Activated CD4-positive, alpha-beta T cell treated with anti-CD3 and anti-CD28 coated beads, Interleukin-2, amount 50 U/mL, for 48 hours (primary cell): Measurements from ENCODE around the gene ZC3H12D.
"Not testable (repeated sequence)": the region's sequence is repeated elsewhere in the genome, so short reads cannot be mapped to it uniquely, and the experiment has no call there.

Experiments used
- DNase-seq, 2 experiments: peaks; one replicate each; pipeline ENCODE4 v3.0.0-alpha.2; 2020

Gene ZC3H12D

DNA sequence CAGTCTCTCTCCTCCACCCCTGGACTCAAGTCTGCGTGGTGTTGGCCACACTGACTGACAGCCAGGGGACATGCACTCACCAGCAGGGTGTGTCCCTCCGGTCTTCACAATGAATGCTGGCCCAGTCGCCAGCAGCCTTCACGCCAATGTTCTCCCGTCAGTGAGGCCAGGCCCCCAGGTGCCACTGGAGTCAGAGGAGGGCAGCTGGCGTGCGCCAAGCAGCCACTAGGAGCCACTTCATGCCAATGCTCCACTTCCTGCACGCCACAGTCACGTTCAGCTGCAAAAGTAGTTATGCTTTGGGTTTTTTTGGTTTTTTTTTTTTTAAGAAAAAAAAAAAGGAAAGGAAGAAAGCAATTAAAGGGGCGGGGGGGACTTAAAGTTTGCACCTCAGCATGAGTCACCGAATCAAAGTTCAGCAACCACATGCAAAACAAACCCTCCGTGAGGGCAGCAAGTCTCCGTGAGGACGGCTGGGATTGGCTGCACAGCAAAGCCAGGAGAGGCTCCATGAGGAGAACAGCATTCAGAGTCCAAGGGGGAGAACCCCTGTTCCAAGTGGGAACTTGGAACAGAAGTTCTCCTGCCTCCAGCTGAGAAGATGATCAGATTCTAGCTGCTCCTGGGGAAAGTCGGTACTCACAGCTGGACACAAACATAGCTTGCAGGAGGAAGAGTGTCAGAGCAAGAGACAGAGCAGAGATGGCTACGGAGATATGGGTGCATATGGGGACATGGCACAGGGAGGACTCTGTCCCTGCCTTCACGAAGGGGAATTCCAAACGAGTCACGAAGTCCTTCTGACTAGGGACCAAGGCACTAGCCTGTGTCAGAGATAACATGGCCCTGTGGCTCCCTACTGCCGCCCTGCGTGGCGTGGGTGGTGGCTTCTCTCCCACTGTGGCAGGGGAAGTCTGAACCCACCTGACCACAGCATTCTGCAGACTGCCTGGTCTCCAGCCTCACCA, at the start of gene ZC3H12D:
ZC3H12D (minus strand) TSS at position 282 of the 968 bp plus-strand sequence. CDS start 10,471 bp downstream, outside the sequence.
- DNase-seq: peak; percentile 78 to 85

GRCh38 chr6:149529650-149530049, 44.8 kb upstream of the ZC3H12D start:
- DNase-seq: no peak

DNA sequence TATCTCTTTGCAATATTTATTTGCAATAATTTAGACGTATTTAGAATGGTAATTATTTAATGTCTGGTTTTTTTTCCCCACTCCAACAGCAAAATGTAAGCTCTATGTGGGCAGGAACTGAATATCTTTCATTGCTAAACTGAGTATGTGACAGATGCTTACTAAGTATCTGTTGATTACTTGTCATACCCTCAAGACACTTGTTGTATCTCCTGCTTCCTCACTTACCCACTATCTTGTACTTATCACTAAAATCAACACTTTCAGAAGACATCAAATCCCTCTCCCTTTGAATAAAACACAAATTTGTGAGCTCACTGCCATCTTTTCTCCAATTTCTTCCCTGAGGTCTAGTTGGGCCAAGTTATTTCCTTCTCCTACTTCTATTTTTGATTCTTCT, 30.7 kb upstream of the ZC3H12D start:
- no peak for DNase-seq

DNA sequence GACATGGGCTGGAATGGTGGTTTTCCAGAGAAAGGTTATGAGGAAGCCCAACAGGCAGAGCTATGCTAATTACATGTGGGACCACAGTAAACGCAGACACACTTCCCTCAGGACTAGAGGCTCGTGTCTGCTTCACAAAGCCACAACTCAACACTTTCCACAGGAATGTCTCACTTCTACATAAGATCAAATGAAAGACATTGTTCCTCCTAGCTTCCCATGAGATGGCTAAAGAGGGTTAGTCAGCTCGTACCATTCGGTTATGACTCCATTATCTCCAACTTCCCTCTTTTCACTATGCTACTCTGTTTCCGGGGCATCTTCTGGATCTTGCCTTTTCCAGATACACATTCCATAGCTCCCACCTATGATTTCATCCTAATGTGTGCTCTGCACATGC, 29.1 kb upstream of the ZC3H12D start:
- no peak for DNase-seq

DNA sequence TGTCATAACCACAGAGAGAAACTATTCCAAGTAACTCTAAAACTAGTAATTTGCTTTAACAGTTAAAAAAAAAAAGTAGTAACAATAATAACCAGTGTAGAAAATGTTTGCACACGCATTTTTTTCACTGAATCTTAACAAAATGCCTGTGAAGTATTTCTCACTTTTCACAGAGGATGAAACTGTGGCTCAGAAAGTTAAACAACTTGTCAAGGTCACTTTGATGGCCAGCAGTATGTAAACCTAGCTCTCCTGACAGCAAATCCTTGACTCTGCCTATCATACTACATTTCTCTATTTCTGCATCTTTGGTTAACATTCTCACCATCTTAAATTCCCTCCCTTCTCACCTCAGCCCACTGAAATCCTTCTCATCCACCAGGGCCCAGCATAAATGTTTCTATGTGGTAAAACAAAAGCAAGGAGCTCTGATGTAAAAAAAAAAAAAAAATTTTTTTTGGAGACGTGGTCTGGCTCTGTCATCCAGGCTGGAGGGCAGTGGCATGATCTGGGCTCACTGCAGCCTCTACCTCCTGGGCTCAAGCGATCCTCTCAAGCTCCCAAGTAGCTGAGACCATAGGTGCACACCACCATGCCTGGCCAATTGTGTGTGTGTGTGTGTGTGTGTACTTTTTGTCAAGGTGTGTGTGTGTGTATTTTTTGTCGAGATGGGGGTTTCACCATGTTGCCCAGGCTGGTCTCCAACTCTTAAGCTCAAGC, 26.1 kb upstream of the ZC3H12D start:
- DNase-seq: no peak

GRCh38 chr6:149508485-149508884, 23.7 kb upstream of the ZC3H12D start:
- DNase-seq: no peak

DNA sequence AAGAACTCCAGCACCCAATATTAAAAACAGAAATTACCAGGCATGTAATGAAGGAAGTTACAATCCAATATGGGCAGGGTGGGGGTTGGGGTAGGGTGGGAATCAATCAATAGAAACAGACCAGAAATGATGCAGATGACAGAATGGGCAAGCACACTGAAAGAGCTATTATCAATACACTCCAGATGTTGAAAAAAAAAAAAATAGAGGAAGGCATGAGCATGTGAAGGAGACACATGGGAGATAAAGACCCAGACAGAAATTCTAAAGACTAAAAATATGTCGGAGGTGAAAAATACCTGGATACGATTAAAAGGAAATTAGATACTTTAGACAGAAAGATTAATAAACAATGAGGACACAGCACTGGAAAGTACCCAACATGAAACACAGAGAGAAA, 19.1 kb upstream of the ZC3H12D start:
- DNase-seq: no peak

DNA sequence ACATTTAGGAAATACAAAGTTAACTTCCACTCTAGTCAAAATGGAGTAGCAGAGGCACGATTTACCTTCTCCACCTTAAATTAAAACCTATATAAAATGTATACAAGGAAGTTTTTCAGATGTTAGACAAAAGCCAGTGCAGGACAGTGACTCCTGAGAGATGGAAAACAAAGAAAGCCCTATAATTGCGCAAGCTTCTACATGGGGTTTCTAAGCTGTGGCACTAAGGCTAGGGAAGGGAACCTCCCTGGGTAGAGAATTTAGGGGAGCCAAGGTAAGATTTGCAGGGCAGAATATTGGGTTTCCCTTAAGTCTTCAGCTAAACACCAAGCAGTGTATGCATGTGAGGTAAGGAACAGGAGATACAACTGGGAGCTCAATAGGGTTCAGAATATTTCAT, 18.5 kb upstream of the ZC3H12D start:
- DNase-seq: no peak

- DNase-seq: no peak
Measured at GRCh38 chr6:149501768-149502167, 17.0 kb upstream of the ZC3H12D start.

GRCh38 chr6:149501201-149501600, 16.4 kb upstream of the ZC3H12D start:
- no peak for DNase-seq

- no peak for DNase-seq
Measured at GRCh38 chr6:149500096-149500495, 15.3 kb upstream of the ZC3H12D start.

GRCh38 chr6:149499066-149499465, 14.3 kb upstream of the ZC3H12D start:
- no peak for DNase-seq

DNA sequence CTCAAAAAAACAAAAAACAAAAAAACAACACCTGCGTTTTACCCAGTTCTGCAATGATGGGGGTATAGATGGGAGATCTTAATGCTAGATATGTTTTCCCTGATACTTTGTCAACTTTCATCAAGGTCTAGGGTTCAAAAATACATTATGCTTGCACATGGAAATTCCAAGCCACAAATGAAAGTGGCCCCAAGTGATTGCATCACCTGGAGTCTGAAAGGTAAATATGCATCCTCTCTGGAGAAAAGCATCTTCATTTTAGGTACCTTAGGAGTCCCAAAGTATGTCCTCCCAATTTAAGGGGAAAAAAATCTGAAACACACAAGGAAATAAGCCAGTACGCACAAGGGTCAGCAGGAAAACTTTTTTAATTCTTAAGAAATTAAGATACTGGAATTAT, 12.6 kb upstream of the ZC3H12D start:
- no peak for DNase-seq

- not testable (repeated sequence) for DNase-seq
Measured at GRCh38 chr6:149496597-149496996, 11.8 kb upstream of the ZC3H12D start.

DNA sequence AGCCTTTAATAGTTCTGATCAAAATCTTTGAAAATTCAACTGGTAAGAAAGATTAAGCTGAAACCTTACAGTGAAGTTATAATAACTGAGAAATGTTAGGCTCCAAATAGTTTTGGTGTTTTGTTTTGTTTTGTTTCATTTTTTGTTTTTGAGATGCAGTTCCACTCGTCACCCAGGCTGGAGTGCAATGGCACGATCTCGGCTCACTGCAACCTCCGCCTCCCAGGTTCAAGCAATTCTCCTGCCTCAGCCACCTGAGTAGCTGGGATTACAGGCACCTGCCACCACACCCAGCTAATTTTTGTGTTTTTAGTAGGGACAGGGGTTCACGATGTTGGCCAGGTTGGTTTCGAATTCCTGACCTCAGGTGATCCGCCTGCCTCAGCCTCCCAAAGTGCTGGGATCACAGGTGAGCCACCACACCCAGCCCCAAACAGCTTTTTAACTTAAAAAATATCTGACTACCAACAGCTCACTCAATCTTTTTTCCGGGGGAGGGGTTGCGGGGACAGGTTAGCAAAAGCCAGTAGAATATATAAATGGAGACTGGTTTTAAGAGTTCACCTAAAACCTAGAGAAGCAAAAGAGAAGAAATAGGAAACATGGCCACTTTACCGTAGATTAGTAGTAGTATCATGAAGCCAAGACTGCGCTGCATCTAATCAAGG, 10.7 kb upstream of the ZC3H12D start:
- DNase-seq: not testable (repeated sequence)

DNA sequence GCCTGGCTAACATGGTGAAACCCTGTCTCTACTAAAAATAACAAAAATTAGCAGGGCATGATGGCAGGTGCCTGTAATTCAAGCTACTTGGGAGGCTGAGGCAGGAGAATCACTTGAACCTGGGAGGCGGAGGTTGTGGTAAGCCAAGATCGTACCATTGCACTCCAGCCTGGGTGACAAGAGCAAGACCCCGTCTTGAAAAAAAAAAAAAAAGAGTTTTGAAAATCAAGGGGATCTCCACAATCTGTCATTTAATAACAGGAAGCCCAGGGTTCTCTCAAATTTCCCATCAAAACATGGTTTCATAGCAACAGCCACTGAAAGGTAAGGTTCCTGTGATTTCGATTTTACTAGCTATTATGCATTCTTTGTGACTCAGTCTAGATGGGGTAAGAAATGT, 10.0 kb upstream of the ZC3H12D start:
- DNase-seq: peak; percentile 49 to 65

GRCh38 chr6:149493761-149494320, 9.0 kb upstream of the ZC3H12D start:
- no peak for DNase-seq

GRCh38 chr6:149492798-149493343, 8.1 kb upstream of the ZC3H12D start:
- DNase-seq: no peak

GRCh38 chr6:149489967-149490366, 5.2 kb upstream of the ZC3H12D start:
- no peak for DNase-seq

DNA sequence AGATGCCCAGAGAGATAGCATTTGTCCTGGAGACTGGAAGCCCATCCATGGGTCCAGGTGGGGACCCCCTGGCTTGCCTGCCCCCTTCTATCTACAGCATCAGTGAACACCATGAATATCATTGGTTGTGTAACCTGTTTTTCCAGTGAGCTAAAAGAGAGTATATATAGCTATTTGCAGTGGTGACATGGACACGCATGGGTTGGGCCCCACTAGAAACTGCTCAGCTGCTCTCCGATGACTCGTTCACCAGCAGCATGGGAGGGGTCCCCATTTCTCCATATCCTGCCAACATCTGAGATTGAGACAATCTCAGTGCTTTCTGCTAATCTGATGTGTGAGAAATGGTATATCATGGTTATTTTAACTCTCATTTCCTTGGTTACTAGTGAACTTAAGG, 4.0 kb upstream of the ZC3H12D start:
- no peak for DNase-seq

- DNase-seq: no peak
Measured at GRCh38 chr6:149487316-149487715, 2.5 kb upstream of the ZC3H12D start.

GRCh38 chr6:149483849-149484655, 762 bp downstream of the ZC3H12D start:
- no peak for DNase-seq
